Prostate gland (tissue), 2 donors: ENCODE measurements around the gene EFEMP2.

ENCODE experiments used
- POLR2A ChIP-seq: fragments of 450-650 bp; IDR thresholded peaks from one replicate; pipeline ENCODE4 v1.6.1; 2016; ENCODE audit warnings: antibody characterized with exemption, mild to moderate bottlenecking
- POLR2AphosphoS5 ChIP-seq: sonication (generic); formaldehyde crosslinking; IDR thresholded peaks from one replicate; pipeline ENCODE4 v1.6.1; 2017; ENCODE audit warnings: antibody characterized with exemption
- TF ChIP-seq, protein P1 (sequence below), 4 experiments: fragments of 200-600 bp in 2 of 4; fragments of 450-650 bp in 2 of 4; sonication (generic) in 2 of 4; IDR thresholded peaks; 1 replicate in 3 of 4; 2 replicates in 1 of 4; pipeline ENCODE4 v1.5.1; 2016 to 2019; ENCODE audit warnings: antibody characterized with exemption in 4 of 4, mild to moderate bottlenecking in 2 of 4, moderate library complexity in 2 of 4

DNA sequence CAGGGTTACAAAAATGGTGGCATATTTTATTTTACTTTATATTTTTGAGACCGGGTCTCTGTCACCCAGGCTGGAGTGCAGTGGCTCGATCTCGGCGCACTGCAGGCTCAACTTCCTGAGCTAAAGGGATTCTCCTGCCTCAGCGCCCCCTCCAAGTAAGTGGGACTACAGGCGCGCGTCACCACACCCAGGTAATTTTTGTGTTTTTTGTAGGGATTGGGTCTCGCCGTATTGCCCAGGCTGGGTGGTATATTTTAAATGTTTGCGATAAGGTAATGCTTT lies 28.2 kb upstream of the EFEMP2 start:
- TF ChIP-seq, protein P1, sequence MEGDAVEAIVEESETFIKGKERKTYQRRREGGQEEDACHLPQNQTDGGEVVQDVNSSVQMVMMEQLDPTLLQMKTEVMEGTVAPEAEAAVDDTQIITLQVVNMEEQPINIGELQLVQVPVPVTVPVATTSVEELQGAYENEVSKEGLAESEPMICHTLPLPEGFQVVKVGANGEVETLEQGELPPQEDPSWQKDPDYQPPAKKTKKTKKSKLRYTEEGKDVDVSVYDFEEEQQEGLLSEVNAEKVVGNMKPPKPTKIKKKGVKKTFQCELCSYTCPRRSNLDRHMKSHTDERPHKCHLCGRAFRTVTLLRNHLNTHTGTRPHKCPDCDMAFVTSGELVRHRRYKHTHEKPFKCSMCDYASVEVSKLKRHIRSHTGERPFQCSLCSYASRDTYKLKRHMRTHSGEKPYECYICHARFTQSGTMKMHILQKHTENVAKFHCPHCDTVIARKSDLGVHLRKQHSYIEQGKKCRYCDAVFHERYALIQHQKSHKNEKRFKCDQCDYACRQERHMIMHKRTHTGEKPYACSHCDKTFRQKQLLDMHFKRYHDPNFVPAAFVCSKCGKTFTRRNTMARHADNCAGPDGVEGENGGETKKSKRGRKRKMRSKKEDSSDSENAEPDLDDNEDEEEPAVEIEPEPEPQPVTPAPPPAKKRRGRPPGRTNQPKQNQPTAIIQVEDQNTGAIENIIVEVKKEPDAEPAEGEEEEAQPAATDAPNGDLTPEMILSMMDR (IDR thresholded peaks at IDR 0.05), result no peak
- TF ChIP-seq POLR2AphosphoS5, result no peak
- no peak for TF ChIP-seq POLR2A
